HG03521 (cell line): ENCODE data around the gene SDE2.
"Not testable (repeated sequence)": the region's sequence is repeated elsewhere in the genome, so short reads cannot be mapped to it uniquely, and the experiment has no call there.

ENCODE experiments used
- ATAC-seq: cut with Tn5 transposase; IDR thresholded peaks from one replicate; pipeline ENCODE4 v1.9.1; 2021; ENCODE audit warnings: mild to moderate bottlenecking, moderate library complexity; ENCODE audit not compliant: unreplicated experiment

SDE2 gene

GRCh38 chr1:225979421-225979820, 19.7 kb downstream of the SDE2 start:
- ATAC-seq: no peak

GRCh38 chr1:225977937-225978748, 21.0 kb downstream of the SDE2 start:
- ATAC-seq: peak; percentile 44

DNA sequence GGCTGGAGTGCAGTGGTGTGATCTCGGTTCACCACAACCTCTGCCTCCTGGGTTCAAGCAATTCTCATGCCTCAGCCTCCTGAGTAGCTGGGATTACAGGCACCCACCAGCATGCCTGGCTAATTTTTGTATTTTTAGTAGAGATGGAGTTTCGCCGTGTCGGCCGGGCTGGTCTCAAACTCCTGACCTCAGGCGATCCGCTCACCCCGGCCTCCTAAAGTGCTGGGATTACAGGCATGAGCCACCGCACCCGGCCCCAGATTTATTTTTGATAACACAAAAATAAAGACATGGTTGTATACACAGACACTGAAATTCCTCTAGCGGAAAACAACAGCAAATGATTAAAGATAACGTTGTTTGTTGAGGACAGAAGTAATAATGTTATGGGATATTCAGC, 24.0 kb downstream of the SDE2 start:
- not testable (repeated sequence) for ATAC-seq

DNA sequence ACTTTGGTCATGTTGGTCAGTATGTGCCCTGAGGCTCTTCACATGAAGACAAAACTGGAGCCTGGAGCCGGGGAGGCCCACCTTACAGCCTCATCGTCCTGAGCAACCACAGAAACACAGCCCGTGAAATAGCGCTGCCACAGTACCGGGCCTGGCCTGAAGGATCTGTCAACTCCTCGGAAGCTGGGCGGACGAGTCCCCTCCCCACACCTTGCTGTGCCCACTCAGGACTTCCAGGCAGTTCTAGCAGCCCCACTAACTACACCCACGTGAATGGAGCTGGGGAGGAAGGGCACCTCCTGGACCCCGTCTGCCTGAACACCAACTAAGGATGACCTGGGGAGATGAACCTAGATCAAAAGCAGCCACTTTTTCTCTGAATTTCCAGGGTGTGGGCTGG, 24.7 kb downstream of the SDE2 start:
- ATAC-seq: no peak

DNA sequence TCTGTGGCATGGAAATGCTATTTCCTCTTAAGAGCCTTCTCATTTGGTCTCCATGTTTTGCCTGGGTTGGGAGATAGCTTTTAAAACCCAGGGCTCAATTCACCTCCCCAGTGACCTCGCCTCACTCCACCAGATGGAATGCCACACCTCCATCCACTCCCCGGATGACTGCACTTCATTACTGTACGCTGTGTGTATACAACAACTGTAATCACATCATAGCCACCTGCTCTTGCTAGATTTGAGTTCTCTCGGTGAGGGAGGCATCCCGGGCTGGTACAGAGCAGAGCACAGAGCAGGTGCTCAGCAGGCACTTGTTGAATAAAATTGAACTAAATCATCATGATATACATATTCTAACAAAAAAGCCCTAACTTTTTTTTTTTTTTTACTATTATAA, 26.0 kb downstream of the SDE2 start:
- no peak for ATAC-seq

DNA sequence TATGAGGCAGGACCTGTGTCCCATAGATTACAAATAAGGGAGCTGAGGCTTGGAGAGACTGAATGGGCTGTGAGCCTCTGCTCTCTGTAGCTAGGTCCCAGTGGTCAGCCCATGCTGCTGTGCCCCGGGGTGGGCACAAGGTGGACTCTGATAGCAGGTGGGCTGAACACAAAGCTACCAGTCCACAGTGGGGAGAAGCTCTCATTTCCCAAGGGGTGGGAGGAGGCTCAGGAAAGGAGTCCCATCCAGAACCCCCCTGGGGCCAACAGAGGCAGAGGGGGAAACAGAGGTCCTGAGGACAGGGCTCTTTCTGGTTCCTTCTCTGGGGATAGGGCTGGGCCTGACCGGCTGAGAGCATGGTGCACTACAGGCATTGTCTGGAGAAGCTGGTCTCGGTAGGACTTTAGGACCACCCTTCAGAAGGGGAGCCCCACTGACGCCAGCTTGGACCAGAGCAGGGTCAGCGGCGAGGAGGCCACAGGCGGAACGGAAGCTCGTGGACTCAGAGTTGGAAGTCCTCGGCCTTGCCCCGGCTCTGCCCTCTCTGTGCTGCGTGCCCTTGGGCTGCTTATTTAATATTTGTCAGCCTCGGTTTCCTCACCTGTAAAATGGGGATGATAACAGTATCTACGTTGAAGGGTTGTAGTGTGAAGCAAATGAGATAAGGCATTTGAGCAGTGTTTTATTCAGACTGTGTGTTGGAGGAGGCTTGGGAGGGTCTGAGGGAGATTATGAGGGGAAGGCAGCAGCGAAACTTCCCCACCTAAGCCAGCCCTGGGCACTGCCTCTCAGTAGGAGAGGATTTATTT, 26.6 kb downstream of the SDE2 start:
- ATAC-seq: no peak

DNA sequence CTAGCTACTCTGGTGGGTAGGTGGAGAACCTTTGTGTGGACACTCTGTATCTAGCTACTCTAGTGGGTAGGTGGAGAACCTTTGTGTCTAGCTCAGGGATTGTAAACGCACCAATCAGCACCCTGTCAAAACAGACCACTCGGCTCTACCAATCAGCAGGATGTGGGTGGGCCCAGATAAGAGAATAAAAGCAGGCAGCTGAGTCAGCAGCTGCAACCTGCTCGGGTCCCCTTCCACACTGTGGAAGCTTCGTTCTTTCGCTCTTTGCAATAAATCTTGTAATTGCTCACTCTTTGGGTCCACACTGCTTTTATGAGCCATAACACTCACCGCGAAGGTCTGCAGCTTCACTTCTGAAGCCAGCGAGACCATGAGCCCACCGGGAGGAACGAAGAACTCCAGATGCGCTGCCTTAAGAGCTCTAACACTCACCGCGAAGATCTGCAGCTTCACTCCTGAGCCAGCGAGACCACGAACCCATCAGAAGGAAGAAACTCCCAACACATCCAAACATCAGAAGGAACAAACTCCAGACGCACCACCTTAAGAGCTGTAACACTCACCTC, 28.5 kb downstream of the SDE2 start:
- ATAC-seq: not testable (repeated sequence)

DNA sequence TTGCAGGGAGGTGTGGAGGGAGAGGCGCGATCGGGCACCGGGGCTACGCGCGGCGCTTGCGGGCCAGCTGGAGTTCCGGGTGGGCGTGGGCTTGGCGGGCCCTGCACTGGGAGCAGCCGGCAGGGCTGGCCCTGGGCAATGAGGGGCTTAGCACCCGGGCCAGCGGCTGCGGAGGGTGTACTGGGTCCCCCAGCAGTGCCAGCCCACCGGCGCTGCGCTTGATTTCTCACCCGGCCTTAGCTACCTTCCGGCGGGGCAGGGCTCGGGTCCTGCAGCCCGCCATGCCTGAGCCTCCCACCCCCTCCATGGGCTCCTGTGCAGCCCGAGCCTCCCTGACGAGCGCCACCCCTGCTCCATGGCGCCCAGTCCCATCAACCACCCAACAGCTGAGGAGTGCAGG, 29.4 kb downstream of the SDE2 start:
- ATAC-seq: not testable (repeated sequence)

DNA sequence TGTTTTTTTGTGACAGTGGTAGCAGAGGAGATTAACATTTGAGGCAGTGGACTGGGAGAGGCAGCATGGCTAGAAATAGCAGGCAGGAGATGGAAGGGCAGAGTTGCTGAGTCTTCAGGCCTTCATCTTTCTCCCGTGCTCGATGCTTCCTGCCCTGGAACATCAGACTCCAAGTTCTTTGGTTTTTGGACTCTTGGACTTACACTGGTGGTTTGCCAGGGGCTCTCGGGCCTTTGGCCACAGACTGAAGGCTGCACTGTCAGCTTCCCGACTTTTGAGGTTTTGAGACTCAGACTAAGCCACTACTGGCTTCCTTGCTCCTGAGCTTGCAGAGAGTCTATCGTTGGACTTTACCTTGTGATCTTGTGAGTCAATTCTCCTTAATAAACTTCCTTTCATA, 33.9 kb downstream of the SDE2 start:
- no peak for ATAC-seq

- ATAC-seq: no peak
Observed at GRCh38 chr1:225963735-225964530, 35.2 kb downstream of the SDE2 start.

DNA sequence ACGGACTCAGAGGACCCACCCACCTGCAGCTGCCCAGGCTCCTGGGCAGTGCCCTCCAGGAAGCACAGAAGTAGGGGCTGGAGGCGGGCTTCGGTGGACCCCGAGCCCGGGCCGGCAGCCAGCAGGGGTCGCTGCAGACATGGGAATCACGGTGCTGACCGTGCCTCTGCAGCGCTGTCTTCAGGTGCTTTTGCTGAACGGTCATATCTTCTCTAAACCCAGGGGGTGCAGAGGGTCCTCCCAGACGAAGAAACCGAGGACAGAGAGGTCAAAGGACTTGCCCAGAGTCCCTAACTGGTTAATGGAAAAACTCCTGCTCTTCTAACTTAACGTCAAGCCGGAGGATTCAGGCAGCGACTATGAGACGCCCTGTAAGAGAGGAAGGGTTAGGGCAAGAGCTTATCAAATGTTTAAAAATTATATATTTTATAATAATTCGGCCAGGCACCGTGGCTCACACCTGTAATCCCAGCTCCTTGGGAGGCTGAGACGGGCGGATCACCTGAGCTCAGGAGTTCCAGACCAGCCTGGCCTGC, 36.6 kb downstream of the SDE2 start:
- peak; percentile 79 for ATAC-seq

GRCh38 chr1:225961659-225962439, 37.3 kb downstream of the SDE2 start:
- no peak for ATAC-seq

- no peak for ATAC-seq
Observed at GRCh38 chr1:225958041-225958440, 41.1 kb downstream of the SDE2 start.

DNA sequence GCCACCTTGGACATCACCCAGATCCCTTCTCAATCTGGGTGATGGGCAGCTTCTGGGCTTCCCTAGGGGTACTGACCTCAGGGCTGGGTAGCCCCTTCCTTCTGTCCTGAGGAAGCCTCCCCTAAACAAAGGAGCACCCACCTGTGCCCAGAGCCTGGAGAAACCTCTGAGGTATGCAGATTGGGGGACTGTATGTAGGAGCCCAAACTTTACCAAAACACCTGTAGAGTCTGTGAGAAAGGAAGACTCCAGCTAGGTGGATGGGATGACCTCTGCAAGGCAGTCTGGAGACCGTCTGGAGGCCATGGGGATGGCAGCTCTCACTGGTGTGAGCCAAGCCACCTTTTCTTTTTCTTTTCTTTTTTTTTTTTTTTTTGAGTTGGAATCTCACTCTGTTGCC, 44.4 kb downstream of the SDE2 start:
- ATAC-seq: no peak

DNA sequence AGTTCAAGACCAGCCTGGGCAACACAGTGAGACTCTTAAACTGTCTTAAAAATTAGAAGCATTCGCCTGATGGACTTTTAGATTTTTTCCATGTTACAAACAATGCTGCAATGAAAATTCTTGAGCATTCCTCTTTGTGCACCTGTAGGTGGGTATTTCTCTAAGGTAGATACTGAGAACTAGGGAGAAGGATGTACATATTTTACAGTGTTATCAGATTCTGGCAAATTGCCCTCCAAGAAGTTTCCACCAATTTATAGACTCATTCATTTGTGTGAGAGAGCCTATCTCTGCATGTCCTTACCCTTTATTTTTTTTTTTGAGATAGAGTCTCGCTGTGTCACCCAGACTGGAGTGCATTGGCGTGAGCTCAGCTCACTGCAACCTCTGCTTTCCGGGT, 45.8 kb downstream of the SDE2 start:
- no peak for ATAC-seq

DNA sequence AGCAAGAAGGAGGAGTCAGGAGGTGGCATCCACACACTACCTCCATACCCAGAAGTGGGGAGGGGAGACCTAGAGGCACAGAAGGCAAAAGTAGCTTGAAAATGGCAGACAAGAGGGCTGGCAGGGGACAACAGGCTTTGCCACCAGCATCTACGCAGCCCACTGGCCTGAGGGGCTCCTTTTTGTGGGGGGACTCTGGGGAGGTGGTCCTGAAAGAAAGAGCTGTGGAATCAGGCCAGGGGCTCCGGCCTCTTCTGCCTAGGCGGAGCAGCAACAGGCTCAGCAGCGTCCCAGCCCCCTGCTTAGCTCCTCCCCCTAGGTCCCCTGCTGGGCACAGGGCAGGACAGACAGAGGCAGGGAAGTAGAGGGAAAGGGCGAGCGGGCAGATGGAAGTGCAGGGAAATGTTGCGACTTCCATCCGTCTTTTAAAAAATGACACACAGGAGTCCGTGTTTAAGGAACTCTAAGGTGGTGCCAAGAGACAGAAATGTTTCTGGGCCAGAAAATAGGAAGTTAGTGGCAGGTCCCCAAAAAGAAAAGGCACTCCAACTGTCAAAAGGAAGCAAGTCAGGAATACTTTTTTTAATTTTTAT, 48.1 kb downstream of the SDE2 start:
- ATAC-seq: no peak

- no peak for ATAC-seq
Observed at GRCh38 chr1:225949041-225949440, 50.1 kb downstream of the SDE2 start.

- ATAC-seq: no peak
Observed at GRCh38 chr1:225946803-225947202, 52.3 kb downstream of the SDE2 start.

DNA sequence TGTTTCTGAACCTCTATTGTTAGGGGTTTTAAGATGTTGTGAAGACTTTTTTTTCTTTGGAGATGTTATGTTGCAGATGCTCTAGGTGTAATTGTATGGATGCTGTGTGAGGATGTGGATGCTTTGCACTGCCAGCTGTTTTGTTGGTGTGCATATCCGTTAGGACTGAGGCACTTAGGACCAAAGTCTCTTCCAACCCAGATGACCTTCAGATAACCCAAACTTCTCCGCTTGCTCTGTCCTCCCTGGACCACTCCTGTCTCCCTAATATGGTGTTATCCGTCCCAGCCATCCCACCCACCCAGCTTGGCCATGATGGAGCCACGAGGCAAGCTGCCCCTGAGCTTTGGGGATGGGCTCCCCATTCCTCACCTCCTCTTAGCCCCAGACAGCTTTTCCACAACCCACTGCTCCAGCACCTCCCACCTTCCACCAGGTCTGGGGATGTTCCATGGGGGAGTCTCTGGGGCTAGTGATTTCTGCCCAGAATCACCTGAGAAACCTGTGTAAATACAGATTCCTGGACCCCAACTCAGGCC, 53.0 kb downstream of the SDE2 start:
- ATAC-seq: no peak
